ENCODE data around the gene FAM171A2. TPM values are rescaled to one million over a fixed set of nuclear protein-coding genes. Genes with fewer than 3 reads are reported as not detected.
"Not testable (repeated sequence)": the region's sequence is repeated elsewhere in the genome, so short reads cannot be mapped to it uniquely, and the experiment has no call there.

Gene FAM171A2
- total and polyA plus RNA-seq, 2 donors from 2014 or later: 0.94 to 1.6 TPM

GRCh38 chr17:44348988-44349364 lies 14.7 kb downstream of the FAM171A2 start:
- H3K9ac ChIP-seq (ENCODE audit: low read length in 3 of 3): no peak overlapping the region
- H3K4me3 ChIP-seq (ENCODE audit: low read length in 3 of 3): no peak overlapping the region
- no peaks in the 10 kb centered on the region for H3K27me3 ChIP-seq (ENCODE audit: control insufficient read depth, insufficient read depth, low read length)
- intact Hi-C loops (cut with DNase I): no loop called here
- H3K9me3 ChIP-seq (ENCODE audit: control insufficient read depth in 2 of 3, insufficient read depth in 1 of 3, low read length in 3 of 3): no peaks in the 10 kb centered on the region
- no peak for TF ChIP-seq CTCF (IDR thresholded peaks at IDR 0.05; ENCODE audit: borderline replicate concordance, extremely low read depth, insufficient read depth)
- DNase-seq (no peak), FAIRE-seq (no peak)
- H3K27ac ChIP-seq (ENCODE audit: low read depth in 2 of 2, low read length in 2 of 2): no peak overlapping the region
- H3K36me3 ChIP-seq (ENCODE audit: control insufficient read depth in 2 of 3, insufficient read depth in 3 of 3, low read length in 3 of 3): peaks cover 0 to 11% (median 8%) of the 10 kb centered on the region in 3 donors
- peaks cover 0 to 13% (median 0%) of the 10 kb centered on the region in 3 donors for H3K4me1 ChIP-seq (ENCODE audit: control insufficient read depth in 2 of 3, insufficient read depth in 2 of 3, low read depth in 1 of 3, low read length in 3 of 3)

- peaks cover 0 to 13% (median 0%) of the 10 kb centered on the region in 3 donors for H3K4me1 ChIP-seq (ENCODE audit: control insufficient read depth in 2 of 3, insufficient read depth in 2 of 3, low read depth in 1 of 3, low read length in 3 of 3)
- H3K9me3 ChIP-seq (ENCODE audit: control insufficient read depth in 2 of 3, insufficient read depth in 1 of 3, low read length in 3 of 3): no peaks in the 10 kb centered on the region
- peaks cover 0 to 11% (median 8%) of the 10 kb centered on the region in 3 donors for H3K36me3 ChIP-seq (ENCODE audit: control insufficient read depth in 2 of 3, insufficient read depth in 3 of 3, low read length in 3 of 3)
- H3K27ac ChIP-seq (ENCODE audit: low read depth in 2 of 2, low read length in 2 of 2): no peak overlapping the region
- no peak overlapping the region for H3K4me3 ChIP-seq (ENCODE audit: low read length in 3 of 3)
- no peak for TF ChIP-seq CTCF (IDR thresholded peaks at IDR 0.05; ENCODE audit: borderline replicate concordance, extremely low read depth, insufficient read depth)
- no peak overlapping the region for H3K9ac ChIP-seq (ENCODE audit: low read length in 3 of 3)
- H3K27me3 ChIP-seq (ENCODE audit: control insufficient read depth, insufficient read depth, low read length): no peaks in the 10 kb centered on the region
- intact Hi-C loops (cut with DNase I): no loop called here
- FAIRE-seq (no peak), DNase-seq (no peak)
Measured at GRCh38 chr17:44348234-44348987, 15.2 kb downstream of the FAM171A2 start.

- H3K4me1 ChIP-seq (ENCODE audit: control insufficient read depth in 2 of 3, insufficient read depth in 2 of 3, low read depth in 1 of 3, low read length in 3 of 3): peaks cover 0 to 13% (median 0%) of the 10 kb centered on the region in 3 donors
- FAIRE-seq; H3K27ac ChIP-seq (ENCODE audit: low read depth in 2 of 2, low read length in 2 of 2); H3K9me3 ChIP-seq (ENCODE audit: control insufficient read depth in 2 of 3, insufficient read depth in 1 of 3, low read length in 3 of 3); intact Hi-C loops (cut with DNase I); H3K36me3 ChIP-seq (ENCODE audit: control insufficient read depth in 2 of 3, insufficient read depth in 3 of 3, low read length in 3 of 3); H3K9ac ChIP-seq (ENCODE audit: low read length in 3 of 3); H3K27me3 ChIP-seq (ENCODE audit: control insufficient read depth, insufficient read depth, low read length); H3K4me3 ChIP-seq (ENCODE audit: low read length in 3 of 3); DNase-seq: not testable (repeated sequence)
Measured at GRCh38 chr17:44347206-44348055, 16.2 kb downstream of the FAM171A2 start.
